Measurements from ENCODE around the gene PPP1R1B.

Gene PPP1R1B

GRCh38 chr17:39611401-39612112 lies 15.2 kb upstream of the PPP1R1B start:
- FAIRE-seq (no peak), DNase-seq (ENCODE audit: insufficient read length) (no peak)
- TF ChIP-seq TAF1 (IDR thresholded peaks at IDR 0.05; ENCODE audit: borderline replicate concordance, low read depth, low read length) = no peak
- no peak for TF ChIP-seq POLR2AphosphoS5 (IDR thresholded peaks at IDR 0.05; ENCODE audit: low read depth, low read length)
- TF ChIP-seq POLR2A (IDR thresholded peaks at IDR 0.05; ENCODE audit: low read depth, low read length) = no peak

GRCh38 chr17:39612291-39612894 lies 14.4 kb upstream of the PPP1R1B start:
- FAIRE-seq (no peak), DNase-seq (ENCODE audit: insufficient read length) (no peak)
- TF ChIP-seq POLR2A (IDR thresholded peaks at IDR 0.05; ENCODE audit: low read depth, low read length) = no peak
- no peak for TF ChIP-seq TAF1 (IDR thresholded peaks at IDR 0.05; ENCODE audit: borderline replicate concordance, low read depth, low read length)
- no peak for TF ChIP-seq POLR2AphosphoS5 (IDR thresholded peaks at IDR 0.05; ENCODE audit: low read depth, low read length)

GRCh38 chr17:39612935-39613464 lies 13.8 kb upstream of the PPP1R1B start:
- DNase-seq (ENCODE audit: insufficient read length) (no peak), FAIRE-seq (no peak)
- TF ChIP-seq TAF1 (IDR thresholded peaks at IDR 0.05; ENCODE audit: borderline replicate concordance, low read depth, low read length) = no peak
- TF ChIP-seq POLR2A (IDR thresholded peaks at IDR 0.05; ENCODE audit: low read depth, low read length) = no peak
- TF ChIP-seq POLR2AphosphoS5 (IDR thresholded peaks at IDR 0.05; ENCODE audit: low read depth, low read length) = no peak

GRCh38 chr17:39614545-39615157 lies 12.1 kb upstream of the PPP1R1B start:
- TF ChIP-seq POLR2A (IDR thresholded peaks at IDR 0.05; ENCODE audit: low read depth, low read length) (no peak), POLR2AphosphoS5 (IDR thresholded peaks at IDR 0.05; ENCODE audit: low read depth, low read length) (no peak), TAF1 (IDR thresholded peaks at IDR 0.05; ENCODE audit: borderline replicate concordance, low read depth, low read length) (no peak)
- no peak for FAIRE-seq

GRCh38 chr17:39615434-39615833 lies 11.3 kb upstream of the PPP1R1B start:
- FAIRE-seq = no peak
- TF ChIP-seq POLR2A (IDR thresholded peaks at IDR 0.05; ENCODE audit: low read depth, low read length) (no peak), POLR2AphosphoS5 (IDR thresholded peaks at IDR 0.05; ENCODE audit: low read depth, low read length) (no peak), TAF1 (IDR thresholded peaks at IDR 0.05; ENCODE audit: borderline replicate concordance, low read depth, low read length) (no peak)
- no peak for DNase-seq (ENCODE audit: insufficient read length)

More at GRCh38 chr17:39614545-39615157, 12.1 kb upstream of the PPP1R1B start:
- no peak for DNase-seq (ENCODE audit: insufficient read length)

GRCh38 chr17:39617100-39617445 lies 9.7 kb upstream of the PPP1R1B start:
- no peak for TF ChIP-seq POLR2A (IDR thresholded peaks at IDR 0.05; ENCODE audit: low read depth, low read length)
- TF ChIP-seq POLR2AphosphoS5 (IDR thresholded peaks at IDR 0.05; ENCODE audit: low read depth, low read length) = no peak
- TF ChIP-seq TAF1 (IDR thresholded peaks at IDR 0.05; ENCODE audit: borderline replicate concordance, low read depth, low read length) = no peak
- FAIRE-seq (peak; percentile 51), DNase-seq (ENCODE audit: insufficient read length) (no peak)

- TF ChIP-seq POLR2AphosphoS5 (IDR thresholded peaks at IDR 0.05; ENCODE audit: low read depth, low read length) (no peak), POLR2A (IDR thresholded peaks at IDR 0.05; ENCODE audit: low read depth, low read length) (no peak), TAF1 (IDR thresholded peaks at IDR 0.05; ENCODE audit: borderline replicate concordance, low read depth, low read length) (no peak)
- FAIRE-seq = no peak
These were observed 9.1 kb upstream of the PPP1R1B start for GRCh38 chr17:39617446-39618245.

GRCh38 chr17:39618246-39618913 lies 8.4 kb upstream of the PPP1R1B start:
- TF ChIP-seq POLR2A (IDR thresholded peaks at IDR 0.05; ENCODE audit: low read depth, low read length) (no peak), POLR2AphosphoS5 (IDR thresholded peaks at IDR 0.05; ENCODE audit: low read depth, low read length) (no peak), TAF1 (IDR thresholded peaks at IDR 0.05; ENCODE audit: borderline replicate concordance, low read depth, low read length) (no peak)
- no peak for DNase-seq (ENCODE audit: insufficient read length)
- FAIRE-seq = no peak

More at GRCh38 chr17:39617446-39618245, 9.1 kb upstream of the PPP1R1B start:
- DNase-seq (ENCODE audit: insufficient read length) = peak; percentile 47

- FAIRE-seq (no peak), DNase-seq (ENCODE audit: insufficient read length) (no peak)
- TF ChIP-seq POLR2A (IDR thresholded peaks at IDR 0.05; ENCODE audit: low read depth, low read length) = no peak
- no peak for TF ChIP-seq TAF1 (IDR thresholded peaks at IDR 0.05; ENCODE audit: borderline replicate concordance, low read depth, low read length)
These were observed 7.6 kb upstream of the PPP1R1B start for GRCh38 chr17:39618956-39619785.

GRCh38 chr17:39619786-39620101 lies 7.0 kb upstream of the PPP1R1B start:
- TF ChIP-seq POLR2AphosphoS5 (IDR thresholded peaks at IDR 0.05; ENCODE audit: low read depth, low read length) (no peak), POLR2A (IDR thresholded peaks at IDR 0.05; ENCODE audit: low read depth, low read length) (no peak), TAF1 (IDR thresholded peaks at IDR 0.05; ENCODE audit: borderline replicate concordance, low read depth, low read length) (no peak)
- DNase-seq (ENCODE audit: insufficient read length) (no peak), FAIRE-seq (no peak)

Measured in GM12892 (cell line).